PC-9 (cell line): ENCODE data around the gene RAB7A.

ENCODE experiments used
- EZH2 ChIP-seq: fragments of 200-600 bp; sonication (generic); IDR thresholded peaks from 2 replicates; pipeline ENCODE4 v1.8.0; 2017; ENCODE audit warnings: antibody characterized with exemption, low read depth
- TF ChIP-seq, protein P1 (sequence below): fragments of 200-600 bp; sonication (generic); conservative IDR thresholded peaks from 2 replicates; pipeline ENCODE4 v1.6.1; 2017; ENCODE audit warnings: mixed run types, antibody characterized with exemption, mild to moderate bottlenecking, moderate library complexity

DNA sequence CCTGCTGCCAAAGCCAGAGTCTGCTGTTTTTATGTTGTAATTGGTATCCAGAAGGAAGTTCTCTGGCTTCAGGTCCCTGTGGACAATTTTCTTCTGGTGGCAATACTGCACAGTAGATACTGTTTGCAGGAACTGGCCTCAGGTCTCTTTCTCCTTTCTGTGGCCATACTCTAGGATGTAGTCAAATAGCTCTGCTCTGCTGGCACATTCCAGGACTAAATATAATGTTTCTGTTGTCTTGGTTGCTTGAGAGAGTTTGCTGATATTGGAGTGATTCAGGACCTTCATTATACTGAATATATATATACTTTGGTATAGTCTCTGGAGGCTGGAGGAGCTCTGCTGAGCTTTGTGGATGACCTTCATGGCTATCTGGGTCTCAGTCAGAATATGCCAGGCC is 23.1 kb downstream of the RAB7A start:
- TF ChIP-seq, protein P1, sequence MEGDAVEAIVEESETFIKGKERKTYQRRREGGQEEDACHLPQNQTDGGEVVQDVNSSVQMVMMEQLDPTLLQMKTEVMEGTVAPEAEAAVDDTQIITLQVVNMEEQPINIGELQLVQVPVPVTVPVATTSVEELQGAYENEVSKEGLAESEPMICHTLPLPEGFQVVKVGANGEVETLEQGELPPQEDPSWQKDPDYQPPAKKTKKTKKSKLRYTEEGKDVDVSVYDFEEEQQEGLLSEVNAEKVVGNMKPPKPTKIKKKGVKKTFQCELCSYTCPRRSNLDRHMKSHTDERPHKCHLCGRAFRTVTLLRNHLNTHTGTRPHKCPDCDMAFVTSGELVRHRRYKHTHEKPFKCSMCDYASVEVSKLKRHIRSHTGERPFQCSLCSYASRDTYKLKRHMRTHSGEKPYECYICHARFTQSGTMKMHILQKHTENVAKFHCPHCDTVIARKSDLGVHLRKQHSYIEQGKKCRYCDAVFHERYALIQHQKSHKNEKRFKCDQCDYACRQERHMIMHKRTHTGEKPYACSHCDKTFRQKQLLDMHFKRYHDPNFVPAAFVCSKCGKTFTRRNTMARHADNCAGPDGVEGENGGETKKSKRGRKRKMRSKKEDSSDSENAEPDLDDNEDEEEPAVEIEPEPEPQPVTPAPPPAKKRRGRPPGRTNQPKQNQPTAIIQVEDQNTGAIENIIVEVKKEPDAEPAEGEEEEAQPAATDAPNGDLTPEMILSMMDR, result no peak
- TF ChIP-seq EZH2, result no peak
